Spleen (tissue), 7 donors: ENCODE results near the gene ARHGAP28.

Experiments
- CTCF ChIP-seq, 11 experiments: fragments of 200-600 bp in 7 of 11; fragments of 450-650 bp in 4 of 11; sonication (generic) in 4 of 11; IDR thresholded peaks in 8 of 11; conservative IDR thresholded peaks in 3 of 11; 1 replicate in 7 of 11; 2 replicates in 4 of 11; pipeline versions ENCODE4 v1.4.0 to v1.8.0; 2016 to 2021; ENCODE audit warnings: antibody characterized with exemption in 11 of 11, inconsistent platforms in 4 of 11, mild to moderate bottlenecking in 1 of 11
- POLR2A ChIP-seq, 3 donors: fragments of 450-650 bp; IDR thresholded peaks; one replicate each; pipeline ENCODE4 v1.5.1; 2017; ENCODE audit warnings: antibody characterized with exemption in 3 of 3, mild to moderate bottlenecking in 1 of 3
- POLR2AphosphoS5 ChIP-seq, 3 donors: sonication (generic); formaldehyde crosslinking; IDR thresholded peaks; one replicate each; pipeline ENCODE4 v1.5.1; 2017; ENCODE audit warnings: antibody characterized with exemption in 3 of 3
- donor health status: DM: no; HTN: no; CAD: no; lungs with moderate emphysema.
- donor health status: DM: no; HTN: no; CAD: no.
- donor health status: DM: no; HTN: no; CAD: no.

DNA sequence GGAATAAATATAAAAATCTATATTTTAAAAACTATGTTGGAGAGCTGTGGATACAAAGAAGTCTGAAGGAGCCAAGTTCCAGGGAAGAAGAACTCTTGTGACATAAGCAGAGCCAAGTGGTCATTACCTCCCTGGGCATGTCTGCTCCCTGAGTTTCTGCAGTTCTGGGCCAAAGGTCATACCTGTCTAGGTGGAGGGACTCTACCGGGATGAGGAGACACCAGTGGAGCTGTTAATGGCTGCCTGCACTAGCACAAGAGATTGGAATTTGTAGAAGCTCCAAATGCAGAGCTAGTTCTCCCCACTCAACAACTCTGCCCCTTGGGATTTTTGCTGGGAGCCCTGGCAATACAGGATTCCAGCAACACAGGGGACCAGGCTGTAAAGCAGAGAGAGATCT is 89.8 kb downstream of the ARHGAP28 start:
- TF ChIP-seq POLR2A (IDR thresholded peaks at IDR 0.05) (no peak), CTCF (IDR thresholded peaks at IDR 0.05 in 8 of 11, conservative IDR thresholded peaks at IDR 0.05 in 3 of 11) (no peak), POLR2AphosphoS5 (IDR thresholded peaks at IDR 0.05) (no peak)
